Panc1 (cell line): ENCODE results near the gene ANKRA2.

Source experiments
- POLR2AphosphoS5 ChIP-seq: IDR thresholded peaks from 2 replicates; pipeline ENCODE4 v1.6.1; 2012; ENCODE audit warnings: mild to moderate bottlenecking, low read depth, low read length, moderate library complexity
- SIN3A ChIP-seq: IDR thresholded peaks from 2 replicates; pipeline ENCODE4 v1.6.1; 2012; ENCODE audit warnings: low read depth, mild to moderate bottlenecking, low read length, moderate library complexity, borderline replicate concordance; ENCODE audit not compliant: insufficient read depth
- TCF7L2 ChIP-seq: IDR thresholded peaks from 2 replicates; pipeline ENCODE4 v1.6.1; 2011; ENCODE audit warnings: mild to moderate bottlenecking, low read depth, low read length, inconsistent platforms
- TF ChIP-seq, protein P1 (sequence below), 2 experiments: IDR thresholded peaks; 2 replicates each; pipeline ENCODE4 v1.6.1; 2011 to 2012; ENCODE audit warnings: low read depth in 2 of 2, control low read depth in 1 of 2, low read length in 1 of 2, mild to moderate bottlenecking in 1 of 2, moderate library complexity in 1 of 2; ENCODE audit not compliant: insufficient read depth in 1 of 2
- TF ChIP-seq, protein P2 (sequence below): fragments of 450-650 bp; IDR thresholded peaks from 2 replicates; pipeline ENCODE4 v1.5.1; 2017; ENCODE audit warnings: mild to moderate bottlenecking

DNA sequence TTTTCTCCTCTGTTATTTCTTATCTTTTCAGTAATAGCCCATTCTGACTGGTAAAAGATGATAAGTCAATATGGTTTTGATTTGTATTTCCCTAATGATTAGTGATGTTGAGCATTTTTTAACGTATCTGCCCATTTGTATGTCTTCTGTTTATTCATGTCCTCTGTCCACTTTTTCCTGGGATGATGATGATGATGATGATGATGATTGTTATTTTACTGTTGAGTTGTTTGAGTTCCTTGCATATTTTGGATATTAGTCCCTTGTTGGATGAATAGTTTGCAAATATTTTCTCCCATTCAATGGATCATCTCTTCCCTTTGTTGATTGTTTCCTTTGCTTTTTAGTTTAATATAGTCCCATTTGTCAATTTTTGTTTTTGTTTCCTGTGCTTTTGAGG lies 27.1 kb upstream of the ANKRA2 start:
- TF ChIP-seq, protein P1, sequence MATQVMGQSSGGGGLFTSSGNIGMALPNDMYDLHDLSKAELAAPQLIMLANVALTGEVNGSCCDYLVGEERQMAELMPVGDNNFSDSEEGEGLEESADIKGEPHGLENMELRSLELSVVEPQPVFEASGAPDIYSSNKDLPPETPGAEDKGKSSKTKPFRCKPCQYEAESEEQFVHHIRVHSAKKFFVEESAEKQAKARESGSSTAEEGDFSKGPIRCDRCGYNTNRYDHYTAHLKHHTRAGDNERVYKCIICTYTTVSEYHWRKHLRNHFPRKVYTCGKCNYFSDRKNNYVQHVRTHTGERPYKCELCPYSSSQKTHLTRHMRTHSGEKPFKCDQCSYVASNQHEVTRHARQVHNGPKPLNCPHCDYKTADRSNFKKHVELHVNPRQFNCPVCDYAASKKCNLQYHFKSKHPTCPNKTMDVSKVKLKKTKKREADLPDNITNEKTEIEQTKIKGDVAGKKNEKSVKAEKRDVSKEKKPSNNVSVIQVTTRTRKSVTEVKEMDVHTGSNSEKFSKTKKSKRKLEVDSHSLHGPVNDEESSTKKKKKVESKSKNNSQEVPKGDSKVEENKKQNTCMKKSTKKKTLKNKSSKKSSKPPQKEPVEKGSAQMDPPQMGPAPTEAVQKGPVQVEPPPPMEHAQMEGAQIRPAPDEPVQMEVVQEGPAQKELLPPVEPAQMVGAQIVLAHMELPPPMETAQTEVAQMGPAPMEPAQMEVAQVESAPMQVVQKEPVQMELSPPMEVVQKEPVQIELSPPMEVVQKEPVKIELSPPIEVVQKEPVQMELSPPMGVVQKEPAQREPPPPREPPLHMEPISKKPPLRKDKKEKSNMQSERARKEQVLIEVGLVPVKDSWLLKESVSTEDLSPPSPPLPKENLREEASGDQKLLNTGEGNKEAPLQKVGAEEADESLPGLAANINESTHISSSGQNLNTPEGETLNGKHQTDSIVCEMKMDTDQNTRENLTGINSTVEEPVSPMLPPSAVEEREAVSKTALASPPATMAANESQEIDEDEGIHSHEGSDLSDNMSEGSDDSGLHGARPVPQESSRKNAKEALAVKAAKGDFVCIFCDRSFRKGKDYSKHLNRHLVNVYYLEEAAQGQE (IDR thresholded peaks at IDR 0.05; ENCODE audit: insufficient read depth in 1 of 2, low read depth in 2 of 2, low read length in 1 of 2), result no peak
- TF ChIP-seq, protein P2, sequence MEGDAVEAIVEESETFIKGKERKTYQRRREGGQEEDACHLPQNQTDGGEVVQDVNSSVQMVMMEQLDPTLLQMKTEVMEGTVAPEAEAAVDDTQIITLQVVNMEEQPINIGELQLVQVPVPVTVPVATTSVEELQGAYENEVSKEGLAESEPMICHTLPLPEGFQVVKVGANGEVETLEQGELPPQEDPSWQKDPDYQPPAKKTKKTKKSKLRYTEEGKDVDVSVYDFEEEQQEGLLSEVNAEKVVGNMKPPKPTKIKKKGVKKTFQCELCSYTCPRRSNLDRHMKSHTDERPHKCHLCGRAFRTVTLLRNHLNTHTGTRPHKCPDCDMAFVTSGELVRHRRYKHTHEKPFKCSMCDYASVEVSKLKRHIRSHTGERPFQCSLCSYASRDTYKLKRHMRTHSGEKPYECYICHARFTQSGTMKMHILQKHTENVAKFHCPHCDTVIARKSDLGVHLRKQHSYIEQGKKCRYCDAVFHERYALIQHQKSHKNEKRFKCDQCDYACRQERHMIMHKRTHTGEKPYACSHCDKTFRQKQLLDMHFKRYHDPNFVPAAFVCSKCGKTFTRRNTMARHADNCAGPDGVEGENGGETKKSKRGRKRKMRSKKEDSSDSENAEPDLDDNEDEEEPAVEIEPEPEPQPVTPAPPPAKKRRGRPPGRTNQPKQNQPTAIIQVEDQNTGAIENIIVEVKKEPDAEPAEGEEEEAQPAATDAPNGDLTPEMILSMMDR, result no peak
- TF ChIP-seq POLR2AphosphoS5 (no peak), TCF7L2 (no peak), SIN3A (no peak)
